Fibroblast of lung (primary cell): Measurements from ENCODE around the gene RAB34. TPM values are rescaled to one million over a fixed set of nuclear protein-coding genes. Genes with fewer than 3 reads are reported as not detected.

ENCODE experiments used
- DNase-seq, 2 donors: peaks; one replicate each; pipeline versions ENCODE4 v3.0.0 to v3.0.0-alpha.2; 2010; ENCODE audit warnings: low read depth in 2 of 2
- H2AFZ ChIP-seq: 2 replicates; pipeline ENCODE4 v1.5.1; 2012; ENCODE audit warnings: low read length, control low read depth, inconsistent platforms
- H3K27ac ChIP-seq: 2 replicates; pipeline ENCODE4 v1.5.1; 2011; ENCODE audit warnings: low read length, control low read depth; ENCODE audit not compliant: insufficient read depth
- H3K27me3 ChIP-seq: 2 replicates; pipeline ENCODE4 v1.5.1; 2011; ENCODE audit warnings: mild to moderate bottlenecking, low read length; ENCODE audit not compliant: control insufficient read depth, insufficient read depth
- H3K36me3 ChIP-seq: 2 replicates; pipeline ENCODE4 v1.5.1; 2011; ENCODE audit warnings: low read length; ENCODE audit not compliant: control insufficient read depth, insufficient read depth
- H3K4me1 ChIP-seq: 2 replicates; pipeline ENCODE4 v1.5.1; 2011; ENCODE audit warnings: low read length; ENCODE audit not compliant: control insufficient read depth, insufficient read depth; ENCODE audit errors: extremely low read depth
- H3K4me2 ChIP-seq: 2 replicates; pipeline ENCODE4 v1.5.1; 2011; ENCODE audit warnings: low read length, control low read depth; ENCODE audit not compliant: insufficient read depth; ENCODE audit errors: extremely low read depth
- H3K4me3 ChIP-seq, 4 experiments: fragments of 200-600 bp in 1 of 4; sonication (generic) in 1 of 4; replicated peaks in 1 of 4; 2 replicates each; pipeline ENCODE4 v1.5.1; 2011 to 2016; ENCODE audit warnings: low read length in 4 of 4, low read depth in 3 of 4, mild to moderate bottlenecking in 3 of 4, control low read depth in 2 of 4, inconsistent platforms in 1 of 4, mixed read lengths in 1 of 4; ENCODE audit not compliant: insufficient read depth in 1 of 4; ENCODE audit errors: control extremely low read depth in 1 of 4
- H3K79me2 ChIP-seq: 2 replicates; pipeline ENCODE4 v1.5.1; 2012; ENCODE audit warnings: mild to moderate bottlenecking, low read length, inconsistent platforms; ENCODE audit not compliant: control insufficient read depth, insufficient read depth
- H3K9ac ChIP-seq: 2 replicates; pipeline ENCODE4 v1.5.1; 2011; ENCODE audit warnings: mild to moderate bottlenecking, low read length, control low read depth; ENCODE audit not compliant: insufficient read depth
- H3K9me3 ChIP-seq: 2 replicates; pipeline ENCODE4 v1.5.1; 2012; ENCODE audit warnings: low read depth, low read length; ENCODE audit not compliant: control insufficient read depth, insufficient read depth
- H4K20me1 ChIP-seq: 2 replicates; pipeline ENCODE4 v1.5.1; 2011; ENCODE audit warnings: low read length; ENCODE audit not compliant: control insufficient read depth, insufficient read depth; ENCODE audit errors: extremely low read depth
- CTCF ChIP-seq, 2 donors: IDR thresholded peaks in 1 of 2; conservative IDR thresholded peaks in 1 of 2; 1 replicate in 1 of 2; 2 replicates in 1 of 2; pipeline ENCODE4 v1.5.1; 2011 to 2012; ENCODE audit warnings: low read length in 2 of 2, control low read depth in 1 of 2, inconsistent platforms in 1 of 2, low read depth in 1 of 2, mild to moderate bottlenecking in 1 of 2
- EZH2 ChIP-seq: IDR thresholded peaks from 2 replicates; pipeline ENCODE4 v1.5.1; 2012; ENCODE audit warnings: low read length, control low read depth, mild to moderate bottlenecking; ENCODE audit errors: missing control alignments
- polyA plus RNA-seq, 2 donors: library from polyadenylated mRNA; depleted of rRNA in 1 of 2; stranded (reverse) in 1 of 2; unstranded in 1 of 2; fragments of >200 nt; gene quantifications; 2 replicates each; pipeline ENCODE4 v1.2.1, GENCODE V29; 2011 to 2012; ENCODE audit warnings: missing spikeins in 1 of 2
- total RNA-seq: library from RNA; depleted of rRNA; stranded (reverse); fragments of >200 nt; gene quantifications from 2 replicates; pipeline ENCODE4 v1.2.1, GENCODE V29; 2014

RAB34 gene
- total and polyA plus RNA-seq, 2 donors (not counting 1 experiment from before 2014, with no cell fraction given) = 174 to 287 TPM

GRCh38 chr17:28702752-28703150, 14.9 kb downstream of the RAB34 start:
- Histone ChIP-seq H3K4me2 (no peak overlapping the region), H3K27ac (no peak overlapping the region), H4K20me1 (no peaks in the 10 kb centered on the region), H3K27me3 (no peaks in the 10 kb centered on the region), H3K36me3 (peaks cover 44% of the 10 kb centered on the region), H3K79me2 (no peaks in the 10 kb centered on the region), H3K4me1 (no peaks in the 10 kb centered on the region), H2AFZ (no peak overlapping the region), H3K9me3 (no peaks in the 10 kb centered on the region), H3K4me3 (no peak overlapping the region), H3K9ac (no peak overlapping the region)
- no peak for DNase-seq
- TF ChIP-seq CTCF (conservative IDR thresholded peaks at IDR 0.05 in 1 of 2, IDR thresholded peaks at IDR 0.05 in 1 of 2; ENCODE audit: low read depth in 1 of 2, low read length in 2 of 2) (no peak), EZH2 (no peak)

- no peaks in the 10 kb centered on the region for H3K27me3 ChIP-seq
- H3K4me1 ChIP-seq = no peaks in the 10 kb centered on the region
- no peaks in the 10 kb centered on the region for H3K79me2 ChIP-seq
- no peak overlapping the region for H3K27ac ChIP-seq
- H4K20me1 ChIP-seq = no peaks in the 10 kb centered on the region
- no peak overlapping the region for H3K4me2 ChIP-seq
- DNase-seq = no peak
- H3K9me3 ChIP-seq = no peaks in the 10 kb centered on the region
- no peak overlapping the region for H3K4me3 ChIP-seq
- H3K9ac ChIP-seq = no peak overlapping the region
- H2AFZ ChIP-seq = no peak overlapping the region
- TF ChIP-seq CTCF (conservative IDR thresholded peaks at IDR 0.05 in 1 of 2, IDR thresholded peaks at IDR 0.05 in 1 of 2; ENCODE audit: low read depth in 1 of 2, low read length in 2 of 2) = no peak
- no peak for TF ChIP-seq EZH2
- peaks cover 44% of the 10 kb centered on the region for H3K36me3 ChIP-seq
Measured at GRCh38 chr17:28702026-28702751, 15.5 kb downstream of the RAB34 start.

- Histone ChIP-seq H3K9ac (no peak overlapping the region), H3K79me2 (no peaks in the 10 kb centered on the region), H2AFZ (no peak overlapping the region), H3K27me3 (no peaks in the 10 kb centered on the region), H3K27ac (no peak overlapping the region), H3K4me2 (no peak overlapping the region), H3K9me3 (no peaks in the 10 kb centered on the region), H3K4me3 (no peak overlapping the region), H3K36me3 (peaks cover 48% of the 10 kb centered on the region), H3K4me1 (no peaks in the 10 kb centered on the region), H4K20me1 (no peaks in the 10 kb centered on the region)
- no peak for DNase-seq
- TF ChIP-seq CTCF (conservative IDR thresholded peaks at IDR 0.05 in 1 of 2, IDR thresholded peaks at IDR 0.05 in 1 of 2; ENCODE audit: low read depth in 1 of 2, low read length in 2 of 2) (no peak), EZH2 (no peak)
Measured at GRCh38 chr17:28700830-28701492, 16.7 kb downstream of the RAB34 start.
